ENCODE results near the gene SHC1. TPM values are rescaled to one million over a fixed set of nuclear protein-coding genes. Genes with fewer than 3 reads are reported as not detected.

Gene SHC1
- total RNA-seq, 1 experiment from 2014 or later, result 199 TPM

GRCh38 chr1:154964359-154964758, 6.2 kb downstream of the SHC1 start:
- ChIA-PET POLR2A (interaction anchor here (1.4 to 1.5 kb wide), 2 partner anchors 9 to 30 kb away, joined by 4 read pairs; no protein-coding TSS in a partner anchor), CTCF (no interaction called here)
- TF ChIP-seq ESRRA (CRISPR knock-in tag; IDR thresholded peaks at IDR 0.05; ENCODE audit: borderline replicate concordance), result no peak
- TF ChIP-seq CREM (CRISPR knock-in tag; IDR thresholded peaks at IDR 0.05), result no peak
- no peak for TF ChIP-seq CTCF (IDR thresholded peaks at IDR 0.05)
- TF ChIP-seq ATF3 (CRISPR knock-in tag; conservative IDR thresholded peaks at IDR 0.05), result no peak
- no peak for TF ChIP-seq ZNF317 (CRISPR knock-in tag; IDR thresholded peaks at IDR 0.05; ENCODE audit: borderline replicate concordance, low read depth)
- TF ChIP-seq E2F5 (CRISPR knock-in tag; IDR thresholded peaks at IDR 0.05), result no peak
- TF ChIP-seq CBFB (CRISPR knock-in tag; IDR thresholded peaks at IDR 0.05; ENCODE audit: low read depth), result no peak
- no peak for TF ChIP-seq EMX1 (CRISPR knock-in tag; IDR thresholded peaks at IDR 0.05)
- no peak for TF ChIP-seq TEAD4 (CRISPR knock-in tag; IDR thresholded peaks at IDR 0.05)
- TF ChIP-seq GRHL2 (CRISPR knock-in tag; IDR thresholded peaks at IDR 0.05; ENCODE audit: insufficient replicate concordance, severe bottlenecking), result no peak
- TF ChIP-seq NFATC4 (CRISPR knock-in tag; IDR thresholded peaks at IDR 0.05), result no peak
- no peak for TF ChIP-seq STAT6 (CRISPR knock-in tag; conservative IDR thresholded peaks at IDR 0.05; ENCODE audit: low read depth)
- no peak for TF ChIP-seq ATF6 (CRISPR knock-in tag; IDR thresholded peaks at IDR 0.05)
- no peak for TF ChIP-seq PREB (CRISPR knock-in tag; IDR thresholded peaks at IDR 0.05; ENCODE audit: borderline replicate concordance)
- TF ChIP-seq ERG (CRISPR knock-in tag; IDR thresholded peaks at IDR 0.05), result no peak
- no peak for TF ChIP-seq ZNF263 (CRISPR knock-in tag; IDR thresholded peaks at IDR 0.05; ENCODE audit: low read depth)
- no peak for TF ChIP-seq SMAD4 (CRISPR knock-in tag; IDR thresholded peaks at IDR 0.05)
- TF ChIP-seq TEAD1 (CRISPR knock-in tag; IDR thresholded peaks at IDR 0.05), result no peak
- TF ChIP-seq ZNF396 (CRISPR knock-in tag; IDR thresholded peaks at IDR 0.05; ENCODE audit: borderline replicate concordance), result no peak
- H3K4me3 Mint-ChIP-seq, result no peak overlapping the region
- peaks cover 37% of the 10 kb centered on the region for H3K4me1 Mint-ChIP-seq
- H3K36me3 Mint-ChIP-seq, result peaks cover 57% of the 10 kb centered on the region
- DNase-seq (ENCODE audit: low spot score), result no peak
- no peaks in the 10 kb centered on the region for H3K9me3 Mint-ChIP-seq
- no peak for ATAC-seq
- no peak overlapping the region for H3K27ac Mint-ChIP-seq
- H3K27me3 Mint-ChIP-seq (ENCODE audit: low read depth), result no peaks in the 10 kb centered on the region
